GM19328 (cell line): ENCODE measurements around the gene PLXNC1.
A peak's percentile ranks its signal among the peaks of the same experiment; 100 is the strongest.

Experiments
- ATAC-seq: cut with Tn5 transposase; IDR thresholded peaks from one replicate; pipeline ENCODE4 v1.9.1; 2021; ENCODE audit warnings: mild to moderate bottlenecking, moderate library complexity; ENCODE audit not compliant: unreplicated experiment

The PLXNC1 gene

DNA sequence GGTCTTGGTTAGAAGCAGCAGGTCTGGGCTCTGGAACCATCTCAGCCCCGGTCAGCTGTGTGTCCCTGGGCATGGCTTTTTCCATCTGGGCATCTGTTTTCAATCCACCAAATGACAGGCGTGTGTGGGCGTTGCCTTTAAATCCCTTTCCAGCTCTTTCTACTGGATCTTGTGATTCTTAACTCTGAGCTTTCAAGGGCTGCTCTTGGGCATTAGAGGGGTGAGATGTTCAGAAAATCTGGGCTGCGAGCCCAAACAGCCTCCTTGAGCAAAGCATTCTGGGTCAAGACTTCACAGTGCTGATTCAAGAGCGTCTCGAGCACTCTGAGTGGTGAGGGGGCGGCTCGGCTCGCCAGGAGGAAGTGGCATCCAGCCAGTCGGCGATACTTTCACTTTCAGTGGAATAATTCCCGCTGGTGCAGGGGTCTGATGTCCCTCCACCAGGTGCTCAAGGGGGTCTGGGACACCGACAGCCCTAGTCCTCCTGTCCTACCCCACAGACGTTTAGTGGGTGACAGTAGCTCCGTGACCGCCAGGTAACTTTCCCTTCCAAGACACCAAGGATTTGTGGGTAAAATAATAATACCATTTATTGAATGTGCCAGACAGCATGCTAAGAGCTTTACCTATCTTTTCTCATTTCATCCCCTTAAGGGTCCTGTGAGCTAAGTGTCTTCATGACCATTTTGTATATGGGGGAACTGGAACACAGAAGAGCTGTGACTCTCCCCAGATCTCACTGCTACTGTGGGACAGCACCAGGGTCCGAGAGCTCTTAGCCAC is 114.0 kb downstream of the PLXNC1 start:
- peak; percentile 50 for ATAC-seq

DNA sequence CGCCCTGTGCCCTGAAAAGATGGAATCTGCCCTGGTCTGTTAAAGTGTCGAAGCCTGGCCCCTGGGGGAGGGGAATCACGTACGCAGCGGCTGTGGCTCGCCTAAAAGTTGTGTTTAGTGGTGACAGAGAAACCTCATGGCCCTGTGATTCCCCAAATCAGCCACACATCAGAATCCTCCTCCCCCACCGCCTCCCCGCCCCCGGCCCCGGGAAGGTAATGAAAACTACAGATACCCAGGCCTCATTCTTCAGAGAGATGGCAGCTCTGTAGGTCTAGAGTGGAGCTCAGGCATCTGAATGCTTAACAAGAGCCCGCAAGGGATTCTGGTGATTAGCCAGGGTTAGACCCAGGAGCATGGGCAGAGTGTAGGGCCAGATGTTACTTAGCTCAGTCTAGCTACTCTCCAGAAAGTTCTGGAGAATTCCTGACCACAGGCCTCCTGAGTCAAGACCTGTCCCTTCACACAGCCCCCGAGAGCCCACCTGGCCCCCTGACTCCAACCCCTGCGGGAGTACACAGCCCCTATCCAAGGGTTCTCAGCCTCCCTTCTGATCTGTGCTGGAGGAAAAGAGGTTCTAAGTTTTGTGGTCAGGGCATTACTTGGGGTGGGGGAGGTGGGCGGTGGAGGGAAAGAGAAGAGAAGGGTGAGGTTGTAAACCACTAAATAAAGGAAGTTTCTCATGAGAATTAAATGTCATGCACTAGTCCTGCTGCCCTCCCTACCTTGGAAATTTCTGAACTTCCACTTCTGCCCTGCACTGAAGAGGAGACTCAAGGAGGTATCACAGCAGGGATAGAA is 114.8 kb downstream of the PLXNC1 start:
- ATAC-seq = peak; percentile 23

- no peak for ATAC-seq
Measured at GRCh38 chr12:94263905-94264561, 115.7 kb downstream of the PLXNC1 start.

DNA sequence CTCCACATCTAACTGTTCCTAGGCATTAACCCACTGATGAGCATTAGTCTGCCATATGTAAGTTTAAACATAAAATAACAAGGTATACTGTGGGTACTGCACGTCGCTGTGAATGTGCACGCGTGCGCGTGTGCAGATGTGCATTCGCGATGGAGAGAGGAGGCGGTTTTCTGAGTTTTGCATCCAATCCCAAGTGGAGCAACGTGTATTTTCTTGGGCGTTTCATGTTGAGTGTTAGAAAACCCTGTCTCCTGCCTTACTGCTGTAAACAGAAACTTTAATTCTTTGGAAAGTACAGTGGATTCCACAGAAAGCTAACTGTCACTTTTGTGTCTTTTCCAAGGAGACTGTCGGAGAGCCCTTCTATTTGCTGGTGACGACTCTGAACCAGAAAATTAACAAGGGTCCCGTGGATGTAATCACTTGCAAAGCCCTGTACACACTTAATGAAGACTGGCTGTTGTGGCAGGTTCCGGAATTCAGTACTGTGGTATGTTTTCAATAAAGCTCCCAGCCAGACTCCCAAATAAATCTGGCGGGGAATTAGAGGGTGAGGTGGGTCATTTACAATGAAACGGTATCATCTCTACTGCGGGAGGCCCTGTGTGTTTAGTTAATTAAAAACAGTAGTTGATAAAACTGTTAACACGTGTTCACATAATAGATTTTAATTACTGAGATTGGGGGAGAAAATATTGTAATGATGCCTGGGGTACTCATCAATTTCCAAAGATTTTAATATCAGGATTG is 116.5 kb downstream of the PLXNC1 start:
- no peak for ATAC-seq

GRCh38 chr12:94265539-94265938 is 117.2 kb downstream of the PLXNC1 start:
- no peak for ATAC-seq

- no peak for ATAC-seq
Measured at GRCh38 chr12:94265966-94266745, 117.8 kb downstream of the PLXNC1 start.

DNA sequence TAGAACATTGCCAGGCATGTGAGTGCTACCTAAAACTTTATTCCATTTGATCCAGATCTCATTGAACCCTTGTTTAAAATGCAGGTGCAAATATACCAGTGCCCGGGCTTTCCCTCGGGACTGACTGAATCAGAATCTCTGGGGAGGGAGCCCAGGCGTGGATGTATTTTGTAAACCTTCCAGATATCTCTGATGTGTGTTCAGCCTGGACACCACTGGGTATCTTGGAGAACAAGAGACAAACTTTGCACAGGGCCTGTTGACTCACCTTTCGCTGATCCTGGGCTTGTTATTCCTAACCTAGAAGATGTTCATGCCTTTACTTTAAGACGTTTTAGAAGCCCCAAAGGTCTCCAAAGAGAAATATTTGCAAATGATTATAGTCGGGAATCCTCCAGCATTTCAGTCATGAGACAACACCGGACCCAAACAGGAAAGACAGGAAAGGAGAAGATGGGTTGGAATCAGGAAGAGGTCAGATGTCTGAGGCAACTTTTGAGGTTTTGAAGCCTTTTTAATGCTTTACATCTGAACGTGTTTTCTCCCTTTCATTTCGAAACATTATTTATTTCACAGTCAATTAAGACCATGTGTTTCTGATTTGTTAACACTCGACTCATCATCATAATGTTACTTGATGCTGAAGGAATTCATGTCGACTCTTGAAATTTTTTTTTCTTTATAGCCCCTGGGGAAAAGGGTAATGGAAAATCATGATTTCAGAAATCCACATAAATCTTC is 118.6 kb downstream of the PLXNC1 start:
- ATAC-seq = no peak

GRCh38 chr12:94267537-94267872 is 119.1 kb downstream of the PLXNC1 start:
- no peak for ATAC-seq

- ATAC-seq = no peak
Measured at GRCh38 chr12:94267921-94268471, 119.6 kb downstream of the PLXNC1 start.

GRCh38 chr12:94269316-94269999 is 121.1 kb downstream of the PLXNC1 start:
- ATAC-seq = no peak

GRCh38 chr12:94271351-94271750 is 123.0 kb downstream of the PLXNC1 start:
- ATAC-seq = no peak

- no peak for ATAC-seq
Measured at GRCh38 chr12:94272280-94272679, 123.9 kb downstream of the PLXNC1 start.

DNA sequence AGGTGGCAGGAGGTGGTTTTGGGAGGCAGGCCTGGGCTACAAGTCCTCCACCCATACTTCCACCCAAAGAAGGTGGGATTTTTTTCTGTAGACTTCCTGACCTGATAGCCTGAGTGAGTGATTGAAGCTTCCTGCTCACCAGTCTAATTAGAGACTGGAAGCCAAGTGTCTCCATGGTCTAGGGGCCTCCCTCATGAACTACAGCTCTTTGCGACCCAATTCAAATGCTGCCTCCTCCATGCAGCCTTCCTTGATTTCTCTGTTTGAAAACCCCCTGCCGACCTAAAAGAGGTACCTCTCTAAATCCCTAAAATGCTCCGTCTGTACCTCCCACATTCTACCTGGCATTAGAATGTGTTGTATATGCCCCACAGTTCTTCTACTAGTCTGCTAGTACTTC is 124.9 kb downstream of the PLXNC1 start:
- no peak for ATAC-seq

DNA sequence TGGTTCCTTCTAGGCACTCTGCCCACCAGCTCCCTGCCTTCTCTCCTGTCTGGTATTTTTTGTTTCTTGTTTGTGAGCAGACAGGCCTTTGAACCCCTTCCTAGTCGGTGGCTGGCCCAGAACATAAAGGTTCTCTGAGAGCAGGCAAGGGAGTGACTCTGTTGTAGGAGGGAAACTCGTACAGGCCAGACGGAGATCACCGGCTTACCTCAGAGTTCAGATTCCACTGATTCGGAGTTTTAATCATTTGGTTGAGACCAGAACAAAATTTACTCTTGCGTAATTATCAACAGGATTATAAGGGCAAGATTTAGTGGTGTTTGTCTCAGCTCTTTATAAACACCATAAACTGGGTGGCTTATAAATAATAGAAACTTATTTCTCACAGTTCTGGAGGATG is 128.3 kb downstream of the PLXNC1 start:
- no peak for ATAC-seq

GRCh38 chr12:94277426-94278000 is 129.1 kb downstream of the PLXNC1 start:
- ATAC-seq = no peak

GRCh38 chr12:94280063-94280462 is 131.7 kb downstream of the PLXNC1 start:
- no peak for ATAC-seq

DNA sequence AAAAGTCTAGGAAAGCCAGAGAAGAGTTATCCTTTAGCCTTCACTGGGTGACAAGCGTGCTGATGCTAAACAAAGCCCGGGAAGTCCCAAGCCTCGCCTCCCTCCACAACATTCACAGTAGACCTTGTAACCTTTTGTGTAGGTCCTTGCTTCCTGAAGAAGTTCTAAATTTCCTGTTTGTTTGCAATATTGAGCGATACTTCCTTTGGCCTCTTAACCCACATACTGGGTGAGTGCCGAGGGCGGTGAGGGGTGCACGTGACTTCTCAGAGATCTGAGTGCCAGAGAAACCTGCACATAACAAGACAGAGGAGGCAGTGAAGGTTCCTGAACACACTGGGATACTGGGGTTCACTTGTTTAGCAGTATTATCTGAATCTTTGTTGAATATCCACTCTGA is 134.3 kb downstream of the PLXNC1 start:
- no peak for ATAC-seq

DNA sequence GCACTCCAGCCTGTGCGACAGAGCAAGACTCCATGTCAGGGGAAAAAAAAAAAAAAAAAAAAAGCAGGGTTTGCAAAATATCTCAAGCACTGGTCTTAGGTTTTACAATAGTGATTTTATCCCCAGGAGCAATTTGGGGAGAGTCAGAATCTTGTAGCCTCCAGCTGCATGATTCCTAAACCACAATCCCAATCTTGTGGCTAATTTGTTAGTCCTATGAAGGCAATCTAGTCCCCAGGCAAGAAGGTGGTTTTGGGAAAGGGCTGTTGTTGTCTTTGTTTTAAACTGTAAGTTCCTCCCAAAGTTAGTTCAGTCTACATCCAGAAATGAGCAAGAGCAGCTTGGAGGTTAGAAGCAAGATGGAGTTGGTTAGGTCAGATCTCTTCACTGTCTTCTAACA is 135.7 kb downstream of the PLXNC1 start:
- ATAC-seq = no peak
